Right ventricle myocardium superior (tissue), 1 donor: Measurements from ENCODE around the gene GALNT12. TPM values are rescaled to one million over a fixed set of nuclear protein-coding genes. Genes with fewer than 3 reads are reported as not detected.

Experiments used
- ATAC-seq: fragments of 200-7000 bp; cut with Tn5 transposase; one replicate; pipeline ENCODE4 v1.9.1; 2020; ENCODE audit warnings: mild to moderate bottlenecking; ENCODE audit not compliant: poor library complexity
- DNase-seq: peaks from one replicate; pipeline ENCODE4 v3.0.0-alpha.2; 2020
- intact Hi-C: fragments of 100-400 bp; cut with DNase I; formaldehyde crosslinking; loops from one replicate; pipeline ENCODE4 v1.11.2; 2022
- total RNA-seq: library from RNA; stranded (reverse); fragmentation: NEBNext Ultra II Directional; extraction: Animal tissue kit (Norgen Biotek cat#: 25700); gene quantifications from one replicate; pipeline ENCODE4 v1.2.1, GENCODE V29; 2021
- donor health status: DM: no; HTN: yes; CAD: no; lungs with severe emphysema.

Gene GALNT12
- total RNA-seq, 1 donor from 2014 or later: 0.43 TPM

DNA sequence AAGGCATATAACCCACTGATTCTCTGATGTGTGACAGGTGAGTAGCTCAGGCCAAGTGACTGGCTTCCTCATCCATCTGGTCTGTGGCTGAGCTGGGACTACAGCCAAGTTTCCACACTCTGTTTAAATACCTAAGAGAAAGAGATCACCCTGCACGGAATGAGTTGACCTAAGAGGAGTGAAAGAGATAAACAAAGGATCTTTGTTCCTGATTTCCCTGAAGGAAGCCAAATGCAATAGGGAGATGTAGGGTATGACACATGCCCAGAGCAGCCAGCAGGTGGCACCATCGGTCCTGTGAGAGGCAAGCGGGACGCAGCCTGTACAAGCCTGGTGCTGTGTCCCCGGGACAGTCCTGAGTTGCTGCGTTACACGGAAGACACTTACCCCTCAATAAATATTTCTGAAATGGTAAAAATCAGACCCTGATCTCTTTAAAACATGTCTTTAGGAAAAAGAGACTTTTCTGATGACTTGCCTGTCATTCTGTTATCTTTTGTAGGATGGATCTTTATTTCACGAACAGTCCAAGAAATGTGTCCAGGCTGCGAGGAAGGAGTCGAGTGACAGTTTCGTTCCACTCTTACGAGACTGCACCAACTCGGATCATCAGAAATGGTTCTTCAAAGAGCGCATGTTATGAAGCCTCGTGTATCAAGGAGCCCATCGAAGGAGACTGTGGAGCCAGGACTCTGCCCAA, 41.1 kb downstream of the GALNT12 start:
- peak; percentile 100 for ATAC-seq
- intact Hi-C loops: loop anchor here (2.0 to 5.0 kb wide), 3 partner anchors 150 to 294 kb away; no protein-coding TSS in a partner anchor
- peak; percentile 95 for DNase-seq

DNA sequence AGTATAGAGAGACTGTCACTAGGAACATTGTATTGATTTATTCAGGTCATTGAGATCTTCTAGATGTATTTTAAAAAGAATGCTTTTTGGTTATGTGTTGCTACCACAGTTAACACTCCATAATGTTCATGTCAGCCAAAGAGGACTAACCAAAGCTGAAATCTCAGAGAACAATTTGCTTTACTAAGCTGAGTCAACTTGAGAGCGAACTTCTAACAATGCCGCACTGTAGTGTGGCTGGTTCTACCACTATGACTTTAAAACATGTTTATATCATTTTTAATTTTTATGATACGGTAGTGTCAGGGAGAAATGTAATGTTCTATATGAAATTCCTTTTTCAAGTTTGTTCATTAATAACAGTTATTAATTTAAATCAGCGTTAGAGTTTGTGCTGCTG, 42.1 kb downstream of the GALNT12 start:
- ATAC-seq: no peak
- intact Hi-C loops: loop anchor here (2.0 to 5.0 kb wide), 3 partner anchors 149 to 293 kb away; no protein-coding TSS in a partner anchor
- no peak for DNase-seq

DNA sequence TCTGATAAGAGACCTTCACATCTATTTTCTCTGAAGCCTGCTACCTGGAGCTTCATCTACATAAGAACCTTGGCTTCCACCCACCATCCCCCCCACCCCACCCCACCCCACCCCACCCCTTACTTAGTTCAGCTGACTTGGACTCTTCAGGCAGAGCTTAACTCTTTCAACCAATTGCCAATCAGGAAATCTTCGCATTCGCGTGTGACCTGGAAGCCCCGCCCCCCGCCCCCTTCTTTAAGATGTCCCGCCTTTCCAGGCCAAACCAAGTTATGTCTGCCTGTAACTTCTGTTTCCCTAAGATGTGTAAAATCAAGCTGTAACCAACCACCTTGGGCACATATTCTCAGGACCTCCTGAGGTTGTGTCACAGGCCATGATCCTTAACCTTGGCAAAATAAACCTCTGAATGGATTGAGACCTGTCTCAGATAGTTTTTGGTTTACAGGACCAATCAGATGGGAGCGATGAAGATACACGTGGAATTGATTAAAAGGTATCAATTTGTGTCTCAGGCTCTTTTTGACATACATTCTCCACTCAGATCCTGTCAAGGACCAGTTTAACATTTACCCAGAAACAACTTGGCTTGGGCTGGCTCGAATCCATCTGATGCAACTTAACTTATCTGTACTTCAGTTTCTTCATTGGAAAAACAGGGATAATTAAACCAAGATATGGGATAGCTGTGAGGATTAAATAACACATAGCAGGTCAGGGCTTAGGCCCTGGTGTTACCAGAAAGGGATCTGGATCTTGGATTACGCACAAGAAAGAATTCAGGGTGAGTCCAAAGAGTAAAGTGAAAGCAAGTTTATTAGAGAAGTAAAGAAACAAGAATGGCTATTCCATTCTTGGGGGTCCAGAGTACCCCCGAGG, 43.6 kb downstream of the GALNT12 start:
- no peak for ATAC-seq
- intact Hi-C loops: no loop called here
- DNase-seq: no peak

DNA sequence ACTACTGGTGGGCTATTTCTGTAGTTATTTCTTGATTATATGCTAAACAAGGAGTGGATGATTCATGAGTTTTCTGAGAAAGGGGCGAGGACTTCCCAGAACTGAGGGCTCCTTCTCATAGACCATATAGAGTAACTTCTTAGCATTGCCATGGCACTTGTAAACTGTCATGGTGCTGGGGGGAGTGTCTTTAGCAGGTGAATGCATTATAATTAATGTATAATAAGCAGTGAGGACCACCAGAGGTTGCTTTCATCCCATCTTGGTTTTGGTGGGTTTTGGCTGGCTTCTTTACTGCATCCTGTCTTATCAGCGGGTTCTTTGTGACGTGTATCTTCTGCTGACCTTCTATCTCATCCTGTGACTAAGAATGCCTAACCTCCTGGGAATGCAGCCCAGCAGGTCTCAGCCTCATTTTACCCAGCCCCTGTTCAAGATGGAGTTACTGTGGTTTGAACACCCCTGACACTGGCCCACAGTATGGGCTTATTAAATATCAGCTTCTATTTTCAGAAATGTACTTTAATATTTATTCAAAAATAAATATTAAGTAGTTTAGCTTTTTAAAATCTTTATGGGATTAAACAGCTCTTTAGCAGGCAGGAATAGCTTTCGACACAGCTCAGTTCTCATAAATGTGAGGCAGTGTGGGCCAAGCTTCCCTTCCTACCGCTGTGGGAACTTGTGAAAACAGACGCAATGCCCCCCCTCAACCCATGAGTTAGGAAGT, 44.4 kb downstream of the GALNT12 start:
- intact Hi-C loops: no loop called here
- no peak for DNase-seq

DNA sequence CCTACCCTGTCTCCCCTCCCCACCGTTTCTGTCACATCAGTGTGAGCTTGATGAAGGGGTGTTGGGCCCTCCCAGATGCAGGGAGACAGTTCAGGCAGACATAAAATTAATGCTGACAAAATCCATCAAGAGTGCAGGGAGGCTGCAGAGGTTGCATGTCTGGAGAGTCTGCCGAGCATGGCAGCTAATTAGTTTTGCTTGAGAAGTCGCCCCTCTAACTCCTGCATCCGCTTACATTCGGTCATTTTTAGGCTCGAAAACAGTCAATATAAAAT, 44.9 kb downstream of the GALNT12 start:
- no peak for DNase-seq
- intact Hi-C loops: no loop called here
- ATAC-seq: no peak

More for the DNA sequence above, 44.4 kb downstream of the GALNT12 start:
- ATAC-seq: no peak

DNA sequence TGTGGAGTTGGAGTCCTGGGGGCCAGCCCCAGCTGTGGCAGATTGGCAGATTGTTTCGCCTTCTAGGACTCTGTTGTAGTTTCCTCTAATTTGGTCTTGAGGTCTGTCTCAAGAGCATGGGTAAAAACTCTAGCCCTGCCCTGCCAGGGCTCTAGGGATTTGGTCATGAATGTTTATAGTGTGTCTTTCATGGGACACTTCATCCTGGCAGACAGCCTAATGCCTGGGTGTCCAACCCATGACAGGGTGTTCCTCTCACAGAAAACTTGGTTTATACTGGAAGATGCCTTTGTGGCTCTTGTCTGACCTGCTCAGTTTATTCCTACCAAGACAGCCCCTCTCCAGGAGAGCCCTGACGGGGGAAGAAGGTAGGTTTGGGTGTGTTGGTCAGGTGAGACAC, 45.5 kb downstream of the GALNT12 start:
- intact Hi-C loops: no loop called here
- no peak for DNase-seq
- no peak for ATAC-seq

DNA sequence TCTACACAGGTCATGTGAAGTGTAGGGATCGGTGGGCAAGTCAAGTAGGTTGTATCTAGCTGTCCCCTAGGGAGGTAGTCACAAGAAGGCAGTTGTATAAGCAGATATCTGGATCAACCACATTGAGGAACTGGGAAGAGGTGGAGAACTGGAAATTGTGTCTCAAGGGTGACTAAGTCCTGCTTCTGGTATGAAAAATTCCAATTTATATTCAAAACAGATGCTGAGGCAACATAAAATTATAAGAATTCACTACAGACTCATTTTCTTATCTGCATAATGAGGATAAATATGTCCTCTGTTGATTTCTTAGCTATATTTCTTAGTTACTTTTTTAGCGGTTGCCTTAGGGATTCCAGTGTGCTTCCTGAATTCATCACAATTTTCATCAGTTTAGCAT, 46.8 kb downstream of the GALNT12 start:
- ATAC-seq (no peak), DNase-seq (no peak)
- intact Hi-C loops: no loop called here

DNA sequence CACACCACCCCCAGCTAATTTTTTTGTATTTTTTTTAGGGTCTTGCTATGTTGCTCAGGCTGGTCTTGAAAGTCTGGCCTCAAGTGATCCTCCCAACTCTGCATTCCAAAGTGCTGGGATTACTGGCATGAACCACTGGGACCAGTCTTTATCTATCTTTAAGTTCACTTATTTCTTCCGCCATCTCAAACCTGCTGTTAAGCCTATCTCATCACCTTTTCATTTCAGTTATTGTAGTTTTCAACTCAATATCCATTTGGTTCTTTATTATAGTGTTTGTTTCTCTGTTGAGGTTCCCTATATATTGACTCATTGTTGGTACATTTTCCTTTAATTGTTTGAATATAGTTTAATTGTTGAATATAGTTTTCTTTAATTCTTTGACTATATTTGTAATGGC, 48.1 kb downstream of the GALNT12 start:
- ATAC-seq (no peak), DNase-seq (no peak)
- intact Hi-C loops: no loop called here

DNA sequence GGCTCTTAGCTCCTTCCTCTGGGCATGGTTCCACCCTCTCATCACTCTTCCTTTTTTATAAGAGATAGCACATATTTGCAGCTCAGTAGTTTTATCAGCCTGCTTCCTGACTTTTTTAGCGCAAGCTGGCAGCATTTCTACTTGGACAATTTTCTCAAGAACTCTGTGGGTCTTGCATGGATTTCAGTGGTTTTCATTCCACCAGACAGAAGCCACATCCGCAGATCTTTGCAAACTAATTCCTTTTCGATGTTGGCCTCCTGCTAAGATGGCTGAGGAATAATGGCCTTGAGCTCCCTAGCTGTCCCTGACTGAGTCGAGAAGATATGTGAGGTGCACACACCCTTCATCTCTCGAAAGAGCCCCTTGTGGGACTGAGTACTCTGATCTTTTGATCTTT, 49.5 kb downstream of the GALNT12 start:
- no peak for DNase-seq
- no peak for ATAC-seq
- intact Hi-C loops: no loop called here

DNA sequence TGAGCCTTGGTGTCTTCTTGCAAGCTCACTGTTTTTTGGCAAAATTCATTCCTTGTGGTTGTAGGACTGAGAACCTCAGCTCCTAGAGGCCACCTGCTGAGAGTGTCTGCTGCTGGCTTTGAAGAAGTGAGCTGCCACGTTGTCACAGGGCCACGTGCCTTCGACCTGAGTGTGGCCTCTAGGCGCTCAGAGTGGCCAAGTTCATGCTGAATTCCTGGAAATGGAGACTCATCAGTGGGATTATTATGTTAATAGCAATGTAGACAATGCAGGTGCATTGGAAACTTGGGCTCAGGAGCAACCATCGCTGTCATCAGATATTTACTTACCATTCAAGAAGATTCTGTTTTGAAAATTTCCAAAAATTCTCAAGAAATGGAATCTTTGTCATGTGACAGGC, 52.5 kb downstream of the GALNT12 start:
- intact Hi-C loops: loop anchor here (2.0 to 10.0 kb wide), 3 partner anchors 115 to 281 kb away; no protein-coding TSS in a partner anchor
- ATAC-seq (no peak), DNase-seq (no peak)

DNA sequence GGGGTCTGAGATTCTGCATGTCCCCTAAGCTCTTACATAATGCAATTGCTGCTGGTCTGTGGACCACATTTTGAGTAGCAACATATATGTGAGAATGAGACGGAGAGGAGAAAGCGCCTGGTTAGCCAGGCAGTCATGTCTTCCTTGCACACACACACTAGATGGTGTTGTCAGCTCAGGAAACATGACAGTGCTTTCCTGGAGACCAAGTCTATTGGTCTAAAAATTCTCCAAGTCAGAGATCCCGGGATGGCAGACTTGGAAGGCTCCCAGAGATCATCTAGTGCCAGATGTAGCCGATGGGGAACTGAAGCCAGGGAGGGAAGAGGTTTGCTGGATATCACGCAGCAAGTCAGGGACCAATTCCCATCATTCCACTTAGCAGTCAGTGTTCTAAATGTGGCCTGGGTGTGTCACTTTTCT, 53.4 kb downstream of the GALNT12 start:
- ATAC-seq: peak; percentile 85
- intact Hi-C loops: loop anchor here (2.0 to 10.0 kb wide), 3 partner anchors 114 to 280 kb away; no protein-coding TSS in a partner anchor
- DNase-seq: peak; percentile 79

DNA sequence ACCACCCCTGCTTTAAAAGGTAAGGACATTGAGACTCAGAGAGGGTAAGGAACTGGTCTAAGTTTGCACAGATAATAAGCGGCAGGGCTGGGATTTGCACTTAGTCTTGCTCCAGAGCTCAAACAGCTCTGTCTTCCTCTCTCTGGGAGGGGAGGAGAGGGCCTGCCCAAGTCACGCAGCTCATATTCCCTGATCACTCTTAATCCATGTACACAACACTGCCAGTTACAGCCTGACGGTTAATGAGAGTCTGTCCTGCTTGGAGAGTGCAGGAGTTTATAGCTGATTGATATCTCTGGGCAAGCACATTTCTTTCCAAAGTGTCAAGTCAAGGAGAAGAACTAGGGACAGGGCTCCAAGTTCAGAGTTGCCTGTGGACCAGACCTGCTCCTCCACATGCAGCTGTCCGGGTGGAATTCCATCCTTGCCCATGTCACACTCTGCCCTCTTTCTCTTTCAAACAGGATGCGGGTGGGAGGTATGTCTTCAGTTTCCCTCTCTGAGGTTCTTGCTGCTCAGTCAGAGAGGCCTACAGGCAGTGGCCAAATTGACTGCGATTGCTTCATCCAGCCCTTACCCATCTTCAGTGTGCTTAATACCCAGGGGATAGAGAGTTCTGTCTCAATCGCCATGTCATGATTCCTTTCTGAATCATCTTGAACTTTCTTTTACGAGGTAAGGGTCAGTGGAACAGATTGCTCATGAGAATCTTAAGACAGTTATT, 54.5 kb downstream of the GALNT12 start:
- intact Hi-C loops: loop anchor here (2.0 to 10.0 kb wide), 3 partner anchors 113 to 279 kb away; no protein-coding TSS in a partner anchor
- peak; percentile 15 for ATAC-seq

DNA sequence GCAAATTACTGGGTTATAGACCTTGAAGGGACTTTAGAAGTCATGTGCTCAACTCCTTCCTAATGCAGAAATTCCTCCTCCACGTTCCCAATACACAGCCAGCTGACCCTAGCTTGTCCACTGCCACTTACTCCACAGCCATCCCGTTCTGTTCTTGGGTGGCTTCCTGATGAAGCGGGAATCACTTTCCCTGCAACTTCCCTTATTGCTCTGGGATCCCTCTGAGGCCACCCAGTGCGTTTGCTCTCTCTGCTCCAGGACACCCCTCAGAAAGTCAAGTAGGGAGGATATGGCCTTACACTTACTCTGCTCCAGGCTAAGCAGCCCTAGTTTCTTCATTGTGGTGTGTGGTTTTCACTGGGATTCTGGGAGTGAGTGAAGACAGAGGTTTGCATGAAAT, 55.5 kb downstream of the GALNT12 start:
- intact Hi-C loops: loop anchor here (5.0 to 10.0 kb wide), 2 partner anchors 112 to 134 kb away; no protein-coding TSS in a partner anchor
- no peak for DNase-seq
- ATAC-seq: no peak

More for the DNA sequence above, 54.5 kb downstream of the GALNT12 start:
- no peak for DNase-seq

DNA sequence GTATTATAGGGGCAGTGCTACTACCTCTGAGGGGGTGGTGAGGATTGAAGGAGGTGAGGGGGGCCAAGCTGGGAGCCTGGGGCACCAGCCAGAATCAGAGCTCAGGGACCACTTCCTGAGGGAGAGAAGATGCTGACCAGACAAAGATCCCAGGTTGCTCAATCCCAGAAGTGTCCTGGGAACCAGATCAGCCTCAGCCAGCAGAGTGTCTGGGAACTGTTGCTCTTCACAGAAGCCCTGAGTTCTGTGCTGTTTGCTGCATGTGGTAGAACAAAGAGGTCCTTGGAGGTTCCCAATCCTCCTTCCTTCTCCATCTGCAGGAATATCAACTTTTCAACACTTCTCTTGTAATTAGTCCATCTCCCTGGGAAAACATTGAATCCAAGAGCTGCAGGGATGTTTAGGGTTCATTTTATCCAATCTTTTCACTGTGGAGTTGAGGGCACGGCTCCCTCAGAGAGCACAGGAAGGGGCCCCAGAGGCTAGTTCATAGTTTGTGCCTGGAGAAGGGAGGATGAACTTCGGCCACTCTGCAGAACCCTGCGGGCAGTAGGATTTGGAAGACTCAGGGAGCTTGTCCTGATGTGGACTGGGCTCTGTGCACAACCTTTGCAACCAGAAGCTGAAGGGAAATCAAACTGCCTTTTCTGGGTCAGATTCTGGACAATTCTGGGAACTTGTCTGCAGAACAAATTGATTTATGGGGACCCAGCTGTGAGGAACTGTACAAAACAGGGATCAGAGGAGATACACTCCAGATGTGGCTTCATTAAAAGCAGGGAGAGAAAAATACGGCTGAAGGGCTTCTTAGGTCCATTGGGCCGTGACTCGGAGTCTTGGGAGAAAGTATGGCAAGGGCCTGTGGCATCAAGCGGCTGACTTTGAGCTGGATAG, 57.1 kb downstream of the GALNT12 start:
- peak; percentile 61 for DNase-seq
- intact Hi-C loops: loop anchor here (5.0 to 10.0 kb wide), 2 partner anchors 110 to 133 kb away; no protein-coding TSS in a partner anchor
- peak; percentile 60 for ATAC-seq

DNA sequence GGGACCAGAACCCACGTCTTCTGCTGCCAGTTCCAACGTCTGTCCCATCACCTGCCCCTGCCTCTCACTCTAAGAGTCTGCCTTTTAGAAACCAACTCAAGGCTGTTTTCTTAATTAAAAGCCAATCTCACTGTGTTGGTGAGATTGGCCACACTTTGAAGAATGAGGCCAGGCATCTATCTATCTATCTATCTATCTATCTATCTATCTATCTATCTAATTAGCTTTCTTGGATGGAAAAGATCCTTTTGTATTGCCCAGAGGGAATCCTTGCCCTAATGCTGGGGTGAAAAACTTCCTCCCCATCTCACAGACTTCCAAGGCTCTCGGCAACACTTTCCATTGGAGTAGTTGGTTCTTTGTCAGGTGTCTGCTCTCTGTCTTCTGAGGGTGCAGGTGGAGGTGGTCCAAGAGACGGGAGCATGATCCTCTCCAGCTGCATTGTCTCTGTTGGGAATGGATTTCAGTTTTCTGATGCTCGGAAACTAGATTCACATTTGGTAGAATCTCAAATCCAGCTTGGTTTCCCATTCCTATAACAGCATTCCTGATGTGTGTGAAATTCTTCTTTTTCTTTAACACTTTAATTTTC, 57.9 kb downstream of the GALNT12 start:
- ATAC-seq (no peak), DNase-seq (no peak)
- intact Hi-C loops: loop anchor here (10.0 kb wide), 1 partner anchor 109 kb away; no protein-coding TSS in a partner anchor

DNA sequence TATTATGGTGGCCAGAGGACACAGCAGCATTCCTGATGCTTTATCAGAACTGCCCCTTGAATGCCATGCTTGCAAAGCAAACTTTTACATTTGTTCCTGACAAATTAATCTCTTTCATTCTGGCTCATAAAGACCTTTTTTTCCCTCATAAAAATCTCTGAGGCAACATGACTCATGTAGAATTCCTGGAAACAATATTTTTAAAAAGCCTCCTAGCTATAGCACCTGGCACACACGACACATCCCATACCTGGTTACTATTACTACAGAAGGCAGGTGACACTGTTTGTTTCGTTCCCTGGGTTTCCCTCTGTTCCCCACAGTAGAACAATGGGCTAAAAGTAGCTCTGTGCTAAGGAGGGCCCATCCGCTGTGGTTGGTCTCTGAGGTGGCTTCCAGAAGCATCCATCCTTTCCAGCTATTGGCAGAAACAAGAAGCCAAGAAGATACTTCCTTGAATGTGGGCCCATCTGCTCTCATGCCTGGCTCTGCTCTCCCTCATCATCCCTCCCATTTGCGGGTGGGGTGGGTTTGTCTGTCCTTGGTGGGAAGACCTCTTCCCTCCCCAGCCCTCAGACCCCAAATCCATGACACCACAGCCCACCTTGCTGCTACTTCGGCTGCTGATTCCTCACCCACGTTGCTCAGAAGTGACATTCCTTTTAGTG, 59.1 kb downstream of the GALNT12 start:
- DNase-seq (no peak), ATAC-seq (no peak)
- intact Hi-C loops: loop anchor here (10.0 kb wide), 1 partner anchor 108 kb away; no protein-coding TSS in a partner anchor
